B cell (primary cell): ENCODE measurements around the gene CTPS2. TPM values are rescaled to one million over a fixed set of nuclear protein-coding genes. Genes with fewer than 3 reads are reported as not detected.

ENCODE experiments used
- ATAC-seq: fragments of 200-7000 bp; cut with Tn5 transposase; one replicate; pipeline ENCODE4 v1.10.0; 2021; ENCODE audit warnings: low read depth, mild to moderate bottlenecking, moderate number of reproducible peaks, moderate library complexity
- CTCF ChIA-PET: fragments of 350-600 bp; sonication (Branson Sonifier 250); formaldehyde crosslinking; loops from one replicate; lab custom pipeline; 2021; ENCODE audit warnings: antibody characterized with exemption, inconsistent platforms; lab: Charles Lee
- POLR2A ChIA-PET: fragments of 350-600 bp; sonication (Branson Sonifier 250); formaldehyde crosslinking; loops from one replicate; lab custom pipeline; 2021; ENCODE audit warnings: antibody characterized with exemption; lab: Charles Lee
- DNase-seq: peaks from one replicate; pipeline ENCODE4 v3.0.0; 2013
- H2AFZ ChIP-seq: 2 replicates; pipeline ENCODE4 v1.6.1; 2012; ENCODE audit warnings: mild to moderate bottlenecking, low read depth, low read length; ENCODE audit not compliant: insufficient read depth, poor library complexity, severe bottlenecking
- H3K27ac ChIP-seq, 2 donors: 1 replicate in 1 of 2; 2 replicates in 1 of 2; pipeline ENCODE4 v1.5.1; 2012 to 2013; ENCODE audit warnings: low read length in 2 of 2, mild to moderate bottlenecking in 2 of 2, moderate library complexity in 1 of 2
- H3K27me3 ChIP-seq, 4 experiments: fragments of 200-600 bp in 1 of 4; sonication (generic) in 1 of 4; replicated peaks in 1 of 4; 1 replicate in 2 of 4; 2 replicates in 2 of 4; pipeline versions ENCODE4 v1.6.1 to v1.7.0; 2013 to 2016; ENCODE audit warnings: low read length in 3 of 4, mild to moderate bottlenecking in 2 of 4, mixed read lengths in 1 of 4, moderate library complexity in 1 of 4; ENCODE audit not compliant: insufficient read depth in 4 of 4, control insufficient read depth in 3 of 4; ENCODE audit errors: control extremely low read depth in 1 of 4
- H3K36me3 ChIP-seq, 2 experiments: replicated peaks in 1 of 2; 1 replicate in 1 of 2; 2 replicates in 1 of 2; pipeline versions ENCODE4 v1.6.1 to v1.7.1; 2013; ENCODE audit warnings: low read length in 1 of 2; ENCODE audit not compliant: insufficient read depth in 2 of 2, control insufficient read depth in 1 of 2; ENCODE audit errors: control extremely low read depth in 1 of 2, extremely low read depth in 1 of 2
- H3K4me1 ChIP-seq, 2 donors: fragments of 200-600 bp in 1 of 2; sonication (generic) in 1 of 2; 1 replicate in 1 of 2; 2 replicates in 1 of 2; pipeline versions ENCODE4 v1.5.1 to v1.6.1; 2013 to 2017; ENCODE audit warnings: low read length in 2 of 2; ENCODE audit not compliant: control insufficient read depth in 2 of 2, insufficient read depth in 2 of 2
- H3K4me2 ChIP-seq: replicated peaks from 2 replicates; pipeline ENCODE3; 2012; ENCODE audit warnings: mild to moderate bottlenecking, low read depth, low read length; ENCODE audit not compliant: poor library complexity, severe bottlenecking
- H3K4me3 ChIP-seq, 5 experiments: fragments of 200-600 bp in 1 of 5; sonication (generic) in 1 of 5; 1 replicate in 3 of 5; 2 replicates in 2 of 5; pipeline versions ENCODE4 v1.5.1 to v1.7.0; 2011 to 2016; ENCODE audit warnings: low read length in 4 of 5, mild to moderate bottlenecking in 4 of 5, low read depth in 2 of 5, control low read depth in 1 of 5, moderate library complexity in 1 of 5; ENCODE audit not compliant: insufficient read depth in 1 of 5; ENCODE audit errors: control extremely low read depth in 1 of 5, extremely low read depth in 1 of 5
- H3K79me2 ChIP-seq: fragments of 200-600 bp; sonication (generic); one replicate; pipeline ENCODE4 v1.6.0; 2016; ENCODE audit warnings: low read length; ENCODE audit not compliant: control insufficient read depth, insufficient read depth
- H3K9ac ChIP-seq: fragments of 200-600 bp; sonication (generic); 2 replicates; pipeline ENCODE4 v1.6.1; 2017; ENCODE audit warnings: mild to moderate bottlenecking, low read length, moderate library complexity
- H3K9me3 ChIP-seq, 3 donors: one replicate each; pipeline versions ENCODE4 v1.6.1 to v1.7.1; 2013; ENCODE audit warnings: low read length in 2 of 3; ENCODE audit not compliant: control insufficient read depth in 2 of 3, insufficient read depth in 1 of 3; ENCODE audit errors: control extremely low read depth in 1 of 3
- H4K20me1 ChIP-seq: 2 replicates; pipeline ENCODE4 v1.6.0; 2012; ENCODE audit warnings: mild to moderate bottlenecking, low read length; ENCODE audit not compliant: insufficient read depth, control insufficient read depth, poor library complexity, severe bottlenecking
- H3K27ac Mint-ChIP-seq: one replicate; pipeline ENCODE4 v1.8.0; 2021; ENCODE audit warnings: mixed read lengths
- H3K27me3 Mint-ChIP-seq: one replicate; pipeline ENCODE4 v1.8.0; 2021; ENCODE audit warnings: mixed read lengths
- H3K4me1 Mint-ChIP-seq: one replicate; pipeline ENCODE4 v1.8.0; 2021; ENCODE audit warnings: mixed read lengths
- H3K4me3 Mint-ChIP-seq: one replicate; pipeline ENCODE4 v1.8.0; 2021; ENCODE audit warnings: mixed read lengths
- H3K9me3 Mint-ChIP-seq: one replicate; pipeline ENCODE4 v1.8.0; 2022; ENCODE audit warnings: mixed read lengths; ENCODE audit not compliant: insufficient read depth
- EZH2 ChIP-seq: IDR thresholded peaks from 2 replicates; pipeline ENCODE4 v1.6.1; 2012; ENCODE audit warnings: borderline replicate concordance, low read depth, mild to moderate bottlenecking, moderate library complexity, low read length; ENCODE audit not compliant: insufficient read depth, poor library complexity, severe bottlenecking
- WGBS: methylation state at CpG from one replicate; pipeline ENCODE4 v1.1.5; 2013; ENCODE audit warnings: missing lambda C conversion rate; ENCODE audit not compliant: insufficient coverage; 5-methylcytosine and 5-hydroxymethylcytosine counted together
- intact Hi-C: fragments of 100-400 bp; cut with micrococcal nuclease; formaldehyde crosslinking; loops from one replicate; pipeline ENCODE4 v1.10.0; 2022
- polyA plus RNA-seq: library from polyadenylated mRNA; depleted of rRNA; stranded (reverse); fragments of >200 nt; gene quantifications from 2 replicates; pipeline ENCODE4 v1.2.3, GENCODE V29; 2012
- total RNA-seq, 2 donors: library from RNA; stranded (reverse); fragments of 120-200 nt in 1 of 2; gene quantifications; 1 replicate in 1 of 2; 2 replicates in 1 of 2; pipeline versions ENCODE4 v1.2.3 to v1.2.4, GENCODE V29; 2013 to 2022
- TF ChIP-seq, protein P1 (sequence below): fragments of 200-600 bp; IDR thresholded peaks from one replicate; pipeline ENCODE4 v1.8.0; 2022; ENCODE audit warnings: antibody characterized with exemption, mild to moderate bottlenecking

The CTPS2 gene
- total and polyA plus RNA-seq, 2 donors (not counting 1 experiment from before 2014, with no cell fraction given): 2.5 to 11.7 TPM

DNA sequence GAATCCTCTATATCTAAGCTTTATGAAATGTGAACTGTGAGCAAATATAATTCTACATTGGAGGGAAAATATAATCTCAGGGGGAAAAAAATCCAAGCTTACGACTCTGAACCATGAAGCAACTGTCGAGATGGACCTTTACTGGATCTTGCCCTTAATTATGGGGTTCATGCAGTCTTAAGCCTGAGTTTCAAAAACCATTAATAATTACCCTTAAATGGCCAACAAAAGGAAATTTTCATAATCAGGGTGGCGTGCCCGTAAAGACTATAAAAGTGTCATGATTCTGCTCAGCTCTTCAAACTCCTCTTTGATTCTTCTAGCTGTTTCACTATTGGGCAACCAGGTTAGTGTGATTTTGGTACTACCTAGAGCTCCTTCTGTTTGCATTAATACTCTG is 62.6 kb downstream of the CTPS2 start, which contains the start of gene S100G:
S100G (plus strand) TSS at position 301 of the 400 bp plus-strand sequence. CDS start 849 bp downstream, outside the sequence.
- no peak within 1 kb of the TSS for H3K4me3 Mint-ChIP-seq
- H3K27me3 ChIP-seq: no peaks in the 10 kb centered on the region
- ChIA-PET POLR2A (no interaction called here), CTCF (no interaction called here)
- H3K79me2 ChIP-seq: no peaks in the 10 kb centered on the region
- no peaks in the 10 kb centered on the region for H3K4me1 ChIP-seq
- H3K4me1 Mint-ChIP-seq: no peaks in the 10 kb centered on the region
- H3K4me2 ChIP-seq: no peak within 1 kb of the TSS
- H3K9me3 ChIP-seq: no peaks in the 10 kb centered on the region
- H3K27ac Mint-ChIP-seq: no peak within 1 kb of the TSS
- no peak within 1 kb of the TSS for H3K4me3 ChIP-seq
- H3K27me3 Mint-ChIP-seq: no peaks in the 10 kb centered on the region
- H2AFZ ChIP-seq: no peak within 1 kb of the TSS
- no peak within 1 kb of the TSS for H3K27ac ChIP-seq
- no peak for TF ChIP-seq EZH2
- TF ChIP-seq, protein P1, sequence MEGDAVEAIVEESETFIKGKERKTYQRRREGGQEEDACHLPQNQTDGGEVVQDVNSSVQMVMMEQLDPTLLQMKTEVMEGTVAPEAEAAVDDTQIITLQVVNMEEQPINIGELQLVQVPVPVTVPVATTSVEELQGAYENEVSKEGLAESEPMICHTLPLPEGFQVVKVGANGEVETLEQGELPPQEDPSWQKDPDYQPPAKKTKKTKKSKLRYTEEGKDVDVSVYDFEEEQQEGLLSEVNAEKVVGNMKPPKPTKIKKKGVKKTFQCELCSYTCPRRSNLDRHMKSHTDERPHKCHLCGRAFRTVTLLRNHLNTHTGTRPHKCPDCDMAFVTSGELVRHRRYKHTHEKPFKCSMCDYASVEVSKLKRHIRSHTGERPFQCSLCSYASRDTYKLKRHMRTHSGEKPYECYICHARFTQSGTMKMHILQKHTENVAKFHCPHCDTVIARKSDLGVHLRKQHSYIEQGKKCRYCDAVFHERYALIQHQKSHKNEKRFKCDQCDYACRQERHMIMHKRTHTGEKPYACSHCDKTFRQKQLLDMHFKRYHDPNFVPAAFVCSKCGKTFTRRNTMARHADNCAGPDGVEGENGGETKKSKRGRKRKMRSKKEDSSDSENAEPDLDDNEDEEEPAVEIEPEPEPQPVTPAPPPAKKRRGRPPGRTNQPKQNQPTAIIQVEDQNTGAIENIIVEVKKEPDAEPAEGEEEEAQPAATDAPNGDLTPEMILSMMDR: no peak
- no peaks in the 10 kb centered on the region for H3K36me3 ChIP-seq
- no peaks in the 10 kb centered on the region for H3K9me3 Mint-ChIP-seq
- DNase-seq (no peak), ATAC-seq (no peak)
- no CpG with 5 or more reads among the region's 4 CpGs for WGBS
- H4K20me1 ChIP-seq: no peaks in the 10 kb centered on the region
- H3K9ac ChIP-seq: no peak within 1 kb of the TSS
- intact Hi-C loops: no loop called here

DNA sequence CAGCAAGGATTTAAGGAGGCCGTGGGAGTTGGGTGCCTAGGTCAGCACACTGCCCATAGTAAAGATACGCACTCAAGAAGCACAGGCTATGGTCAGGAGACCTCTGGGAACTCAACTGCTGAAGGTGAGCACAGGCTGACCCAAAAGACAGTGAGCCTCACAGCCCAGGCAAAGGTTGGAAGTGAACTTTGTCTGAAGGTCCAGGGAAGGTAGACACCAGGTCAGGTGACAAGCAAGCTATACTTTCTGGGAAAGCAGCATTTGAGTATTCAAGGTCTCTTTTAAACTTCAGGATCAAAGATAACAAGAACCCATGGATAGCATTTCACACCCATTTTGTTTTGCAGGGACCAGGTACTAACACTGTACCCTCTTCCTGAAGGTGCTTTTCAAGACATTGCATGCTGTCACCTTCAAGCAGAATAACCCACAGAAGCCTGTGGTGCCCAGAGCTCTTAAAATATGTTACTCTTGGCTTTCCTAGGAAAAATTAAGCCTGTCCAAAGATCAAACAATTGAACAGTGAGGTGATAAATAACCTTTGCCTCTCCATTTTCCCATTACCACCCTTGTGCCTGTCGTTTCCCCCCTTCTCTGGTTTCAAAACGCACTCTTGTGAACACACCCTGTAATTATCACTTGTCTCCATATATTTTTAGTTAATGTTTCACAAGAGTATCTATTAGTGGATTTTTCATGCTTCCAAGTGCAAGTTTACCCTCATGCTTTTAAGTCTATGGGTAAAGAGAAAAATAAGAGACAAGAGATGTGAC is 65.9 kb downstream of the CTPS2 start:
- WGBS: 100% methylated on average over 2 of the region's 4 CpGs
- Mint-ChIP-seq H3K4me1 (no peaks in the 10 kb centered on the region), H3K27ac (no peak overlapping the region)

More for the DNA sequence above, 65.9 kb downstream of the CTPS2 start:
- H3K9me3 ChIP-seq: no peaks in the 10 kb centered on the region
- POLR2A ChIA-PET: no interaction called here
- intact Hi-C loops: no loop called here
- DNase-seq (no peak), ATAC-seq (no peak)
- no peaks in the 10 kb centered on the region for H3K9me3 Mint-ChIP-seq
- H3K79me2 ChIP-seq: no peaks in the 10 kb centered on the region
- H3K4me1 ChIP-seq: no peaks in the 10 kb centered on the region
- H3K36me3 ChIP-seq: no peaks in the 10 kb centered on the region
- H3K4me3 ChIP-seq: no peak overlapping the region
- CTCF ChIA-PET: no interaction called here
- no peaks in the 10 kb centered on the region for H4K20me1 ChIP-seq
- no peak overlapping the region for H3K4me2 ChIP-seq
- TF ChIP-seq, protein P1: no peak
- TF ChIP-seq EZH2: no peak
- H3K9ac ChIP-seq: no peak overlapping the region
- H2AFZ ChIP-seq: no peak overlapping the region
- no peaks in the 10 kb centered on the region for H3K27me3 ChIP-seq
- no peak overlapping the region for H3K4me3 Mint-ChIP-seq
- no peak overlapping the region for H3K27ac ChIP-seq
- no peaks in the 10 kb centered on the region for H3K27me3 Mint-ChIP-seq
